GM12878 (cell line): ENCODE results near the gene PRKCZ. TPM values are rescaled to one million over a fixed set of nuclear protein-coding genes. Genes with fewer than 3 reads are reported as not detected.

ENCODE experiments used
- ATAC-seq: fragments of 200-7000 bp; cut with Tn5 transposase; 3 replicates; pipeline ENCODE4 v1.9.1; 2020; ENCODE audit warnings: mild to moderate bottlenecking, moderate library complexity
- BruUV-seq: library from RNA; stranded (reverse); fragments of 400-500 nt; replicated peaks from 2 replicates; lab custom pipeline; 2021; lab: Mats Ljungman, UMichigan
- CTCF ChIA-PET: fragments of 300-600 bp; sonication (Branson Sonifier 250); formaldehyde crosslinking; extraction: SDS; loops from one replicate; lab custom pipeline; 2021; ENCODE audit warnings: inconsistent platforms; lab: Yijun Ruan, JAX
- POLR2A ChIA-PET: fragments of 350-600 bp; formaldehyde crosslinking; extraction: SDS; loops from one replicate; lab custom pipeline; 2021; ENCODE audit warnings: inconsistent platforms; lab: Charles Lee
- RAD21 ChIA-PET: fragments of 300-600 bp; sonication (Branson Sonifier 250); formaldehyde crosslinking; loops from one replicate; lab custom pipeline; 2023; ENCODE audit warnings: antibody characterized with exemption; ENCODE audit not compliant: unreplicated experiment; lab: Charles Lee
- SMC1A ChIA-PET: fragments of 300-600 bp; sonication (Branson Sonifier 250); formaldehyde crosslinking; loops from one replicate; lab custom pipeline; 2023; ENCODE audit not compliant: unreplicated experiment, uncharacterized antibody; lab: Charles Lee
- DNase-seq: peaks from one replicate; pipeline ENCODE4 v3.0.0-alpha.2; 2011; ENCODE audit warnings: low read depth, low spot score
- FAIRE-seq: peaks from 3 replicates; lab custom pipeline; 2011; peaks lifted over from hg19 to GRCh38; lab: Jason Lieb, UNC
- H2AFZ ChIP-seq: 2 replicates; pipeline ENCODE4 v1.6.0; 2011; ENCODE audit warnings: low read depth, low read length, control low read depth; ENCODE audit not compliant: control insufficient read depth
- H3K27ac ChIP-seq: 2 replicates; pipeline ENCODE4 v1.5.1; 2011; ENCODE audit warnings: control low read depth; ENCODE audit not compliant: control insufficient read depth, insufficient read depth
- H3K27me3 ChIP-seq, 2 experiments: replicated peaks in 1 of 2; 2 replicates each; pipeline versions ENCODE4 v1.6.0 to v1.6.1; 2011; ENCODE audit warnings: low read length in 1 of 2; ENCODE audit not compliant: control insufficient read depth in 2 of 2, insufficient read depth in 2 of 2
- H3K36me3 ChIP-seq, 2 experiments: 2 replicates each; pipeline ENCODE4 v1.5.1; 2011; ENCODE audit warnings: low read length in 1 of 2; ENCODE audit not compliant: control insufficient read depth in 2 of 2, insufficient read depth in 2 of 2
- H3K4me1 ChIP-seq: 2 replicates; pipeline ENCODE4 v1.6.1; 2011; ENCODE audit warnings: mild to moderate bottlenecking, low read length, moderate library complexity, mixed read lengths; ENCODE audit not compliant: control insufficient read depth, insufficient read depth
- H3K4me2 ChIP-seq: 2 replicates; pipeline ENCODE4 v1.6.0; 2011; ENCODE audit warnings: control low read depth; ENCODE audit not compliant: control insufficient read depth, insufficient read depth
- H3K4me3 ChIP-seq: fragments of 200-600 bp; sonication (generic); 2 replicates; pipeline ENCODE4 v1.5.1; 2016
- H3K79me2 ChIP-seq: 2 replicates; pipeline ENCODE4 v1.6.0; 2011; ENCODE audit warnings: low read length; ENCODE audit not compliant: control insufficient read depth, insufficient read depth
- H3K9ac ChIP-seq: 2 replicates; pipeline ENCODE4 v1.8.0; 2011; ENCODE audit warnings: low read length, control low read depth, mixed read lengths; ENCODE audit not compliant: control insufficient read depth, insufficient read depth
- H3K9me3 ChIP-seq: replicated peaks from 3 replicates; pipeline ENCODE4 v1.5.1; 2011; ENCODE audit warnings: mild to moderate bottlenecking, low read length; ENCODE audit not compliant: control insufficient read depth, insufficient read depth
- H4K20me1 ChIP-seq: 2 replicates; pipeline ENCODE4 v1.6.0; 2011; ENCODE audit not compliant: control insufficient read depth, insufficient read depth
- BMI1 ChIP-seq: fragments of 450-650 bp; IDR thresholded peaks from 2 replicates; pipeline ENCODE4 v1.6.1; 2016; ENCODE audit warnings: mild to moderate bottlenecking, moderate library complexity, borderline replicate concordance
- CTCF ChIP-seq, 3 experiments: IDR thresholded peaks in 2 of 3; conservative IDR thresholded peaks in 1 of 3; 2 replicates each; pipeline ENCODE4 v1.5.1; 2011; ENCODE audit warnings: low read depth in 3 of 3, low read length in 3 of 3, mild to moderate bottlenecking in 3 of 3, control low read depth in 2 of 3, moderate library complexity in 2 of 3, inconsistent platforms in 1 of 3, mixed read lengths in 1 of 3; ENCODE audit not compliant: control insufficient read depth in 2 of 3, insufficient read depth in 1 of 3; ENCODE audit errors: extremely low read depth in 1 of 3
- E2F8 ChIP-seq: fragments of 450-650 bp; IDR thresholded peaks from 2 replicates; pipeline ENCODE4 v1.6.1; 2018; ENCODE audit warnings: mild to moderate bottlenecking, low read depth, moderate library complexity; ENCODE audit not compliant: partially characterized antibody
- EP300 ChIP-seq, 2 experiments: fragments of 150-350 bp in 1 of 2; IDR thresholded peaks; 2 replicates each; pipeline ENCODE4 v1.6.1; 2011 to 2012; ENCODE audit warnings: low read depth in 2 of 2, low read length in 2 of 2, borderline replicate concordance in 1 of 2, improper control_type of control experiment in 1 of 2, inconsistent platforms in 1 of 2; ENCODE audit not compliant: control insufficient read depth in 1 of 2
- NFIC ChIP-seq: IDR thresholded peaks from 2 replicates; pipeline ENCODE4 v1.6.1; 2012; ENCODE audit warnings: low read depth, mild to moderate bottlenecking, inconsistent platforms, low read length, moderate library complexity
- PAX8 ChIP-seq: fragments of 450-650 bp; IDR thresholded peaks from 2 replicates; pipeline ENCODE4 v1.6.1; 2017; ENCODE audit warnings: mild to moderate bottlenecking, moderate library complexity
- POLR2AphosphoS2 ChIP-seq: IDR thresholded peaks from 2 replicates; pipeline ENCODE4 v1.6.1; 2011; ENCODE audit warnings: low read depth, mild to moderate bottlenecking, low read length, improper control_type of control experiment, moderate library complexity
- SP1 ChIP-seq: IDR thresholded peaks from one replicate; pipeline ENCODE4 v1.6.1; 2011; ENCODE audit warnings: low read depth, low read length
- SREBF2 ChIP-seq: IDR thresholded peaks from 2 replicates; pipeline ENCODE4 v1.6.1; 2012; ENCODE audit warnings: mild to moderate bottlenecking, low read length
- SRF ChIP-seq, 2 experiments: IDR thresholded peaks; 2 replicates each; pipeline ENCODE4 v1.6.1; 2011; ENCODE audit warnings: low read depth in 2 of 2, low read length in 2 of 2, mild to moderate bottlenecking in 1 of 2, moderate library complexity in 1 of 2
- TARDBP ChIP-seq: IDR thresholded peaks from 2 replicates; pipeline ENCODE4 v1.6.1; 2016; ENCODE audit warnings: borderline replicate concordance
- TBL1XR1 ChIP-seq: IDR thresholded peaks from 2 replicates; pipeline ENCODE4 v1.6.1; 2012; ENCODE audit warnings: low read depth, low read length, improper control_type of control experiment
- YBX1 ChIP-seq: fragments of 450-650 bp; IDR thresholded peaks from 2 replicates; pipeline ENCODE4 v1.6.1; 2016; ENCODE audit warnings: antibody characterized with exemption
- ZZZ3 ChIP-seq: IDR thresholded peaks from 2 replicates; pipeline ENCODE4 v1.6.1; 2011; ENCODE audit warnings: low read depth; ENCODE audit not compliant: control insufficient read depth, insufficient read length
- WGBS: methylation state at CpG from one replicate; pipeline ENCODE4 v1.1.6; 2016; ENCODE audit warnings: low lambda C conversion rate; ENCODE audit not compliant: insufficient replicate concordance, insufficient coverage; ENCODE audit errors: missing lambda C conversion rate; 5-methylcytosine and 5-hydroxymethylcytosine counted together
- in situ Hi-C: fragments of 300-500 bp; cut with MboI; formaldehyde crosslinking; loops from 9 replicates; pipeline ENCODE4 v1.14.3; 2018; ENCODE audit warnings: mixed read lengths
- intact Hi-C: fragments of 100-400 bp; cut with micrococcal nuclease; formaldehyde crosslinking; loops from one replicate; pipeline ENCODE4 v1.14.2; 2022; ENCODE audit not compliant: unreplicated experiment
- polyA plus RNA-seq, 11 experiments: library from polyadenylated mRNA; depleted of rRNA in 4 of 11; unstranded in 6 of 11; stranded (reverse) in 5 of 11; fragments of >200 nt; fragmentation: Nextera tagmentation in 4 of 11; fragmentation: Illumina TruSeq in 1 of 11; extraction: Ambion mirVana in 4 of 11; extraction: Trizol in 1 of 11; gene quantifications; 1 replicate in 1 of 11; 2 replicates in 10 of 11; pipeline versions ENCODE4 v1.2.1 to v1.2.3, GENCODE V29; 2011 to 2016; ENCODE audit warnings: inconsistent platforms in 2 of 11, missing spikeins in 2 of 11, low read depth in 1 of 11
- total RNA-seq, 4 experiments: library from RNA; depleted of rRNA in 3 of 4; stranded (reverse); fragments of >200 nt in 3 of 4; fragmentation: Illumina TruSeq in 1 of 4; extraction: Trizol in 1 of 4; gene quantifications; 2 replicates each; pipeline versions ENCODE4 v1.2.1 to v1.2.3, GENCODE V29; 2013 to 2021

Gene PRKCZ
- total and polyA plus RNA-seq, 10 of the 15 experiments (the other 5 are each of a cell fraction or from before 2014, with no cell fraction given): 0.05 to 1.9 (median 0.64) TPM; not detected in 1

GRCh38 chr1:2233468-2233867, 183.3 kb downstream of the PRKCZ start (continued):
- TF ChIP-seq POLR2AphosphoS2: no peak
- no peak for TF ChIP-seq SRF (IDR thresholded peaks at IDR 0.05; ENCODE audit: low read depth in 2 of 2, low read length in 2 of 2)
- no peak for TF ChIP-seq ZZZ3
- TF ChIP-seq, all 136 proteins: peak for 0

GRCh38 chr1:2233997-2234761, 184.0 kb downstream of the PRKCZ start:
- peak overlapping the region; percentile 61 for H3K27ac ChIP-seq
- peak overlapping the region; percentile 19; the same call in 1 of the 2 replicates for H2AFZ ChIP-seq
- ChIA-PET POLR2A (interaction anchor here (0.7 to 1.6 kb wide), 5 partner anchors 10 to 81 kb away, joined by 3 to 4 read pairs (median 3); no protein-coding TSS in a partner anchor), RAD21 (interaction anchor here (0.7 to 3.0 kb wide), 5 partner anchors 29 to 1220 kb away, joined by 3 to 13 read pairs (median 4); no protein-coding TSS in a partner anchor), SMC1A (interaction anchor here (0.6 to 1.6 kb wide), 6 partner anchors 14 to 81 kb away, joined by 3 to 4 read pairs (median 3); partner anchors contain the start of gene FAAP20), CTCF (interaction anchor here (0.6 to 1.9 kb wide), 10 partner anchors 8 to 147 kb away, joined by 3 to 8 read pairs (median 3); partner anchors contain the start of gene FAAP20)
- no peaks in the 10 kb centered on the region for H3K27me3 ChIP-seq
- peaks cover 34% of the 10 kb centered on the region for H3K4me1 ChIP-seq
- FAIRE-seq: no peak
- no peak for DNase-seq
- ATAC-seq: peak; percentile 79
- H3K9ac ChIP-seq: peak overlapping the region; percentile 64
- peaks cover 69% of the 10 kb centered on the region for H3K79me2 ChIP-seq
- TF ChIP-seq SP1 (no peak), PAX8 (no peak), E2F8 (no peak), BMI1 (no peak), SRF (IDR thresholded peaks at IDR 0.05; ENCODE audit: low read depth in 2 of 2, low read length in 2 of 2) (no peak), SREBF2 (no peak), TBL1XR1 (no peak), CTCF (IDR thresholded peaks at IDR 0.05 in 2 of 3, conservative IDR thresholded peaks at IDR 0.05 in 1 of 3; ENCODE audit: control insufficient read depth in 2 of 3, extremely low read depth in 1 of 3, insufficient read depth in 1 of 3, low read depth in 3 of 3, low read length in 3 of 3) (no peak), NFIC (no peak), EP300 (IDR thresholded peaks at IDR 0.05; ENCODE audit: borderline replicate concordance in 1 of 2, control insufficient read depth in 1 of 2, low read depth in 2 of 2, low read length in 2 of 2) (no peak), TARDBP (no peak), YBX1 (no peak)
- 11% methylated on average over 27 of the region's 27 CpGs for WGBS
- in situ Hi-C loops: no loop called here
- peak overlapping the region; percentile 57; the same call in 1 of the 2 replicates for H3K4me3 ChIP-seq
- peak overlapping the region; percentile 88 for H3K4me2 ChIP-seq
- intact Hi-C loops: loop anchor here (10.0 kb wide), 1 partner anchor 61 kb away; no protein-coding TSS in a partner anchor
- peaks cover 0 to 2% of the 10 kb centered on the region in 2 experiments; a peak in 2 of 4 replicates for H3K36me3 ChIP-seq
- no peaks in the 10 kb centered on the region for H3K9me3 ChIP-seq
- no TSS peak for BruUV-seq
- 0 out of 2 replicates have a peak, but pooled peaks cover 8% of the 10 kb centered on the region for H4K20me1 ChIP-seq
